Naive B cell (primary cell): ENCODE results near the gene BECN2. TPM values are rescaled to one million over a fixed set of nuclear protein-coding genes. Genes with fewer than 3 reads are reported as not detected.
"Not testable (repeated sequence)": the region's sequence is repeated elsewhere in the genome, so short reads cannot be mapped to it uniquely, and the experiment has no call there.

Source experiments
- ATAC-seq, 2 donors: fragments of 150-1000 bp; cut with Tn5 transposase; 2 replicates each; pipeline ENCODE4 v1.10.0; 2021; ENCODE audit warnings: low read depth in 2 of 2, mild to moderate bottlenecking in 2 of 2, moderate library complexity in 2 of 2
- DNase-seq: peaks from one replicate; pipeline ENCODE4 v3.0.0; 2022
- H3K27ac Mint-ChIP-seq, 6 donors: one replicate each; pipeline ENCODE4 v1.8.0; 2020 to 2022; ENCODE audit warnings: mild to moderate bottlenecking in 6 of 6, mixed read lengths in 6 of 6, moderate library complexity in 5 of 6, inconsistent platforms in 2 of 6
- H3K27me3 Mint-ChIP-seq, 3 donors: one replicate each; pipeline ENCODE4 v1.8.0; 2021 to 2022; ENCODE audit warnings: mixed read lengths in 3 of 3, mild to moderate bottlenecking in 1 of 3
- H3K36me3 Mint-ChIP-seq, 2 donors: one replicate each; pipeline ENCODE4 v1.8.0; 2020 to 2022; ENCODE audit warnings: mixed read lengths in 2 of 2, inconsistent platforms in 1 of 2, mild to moderate bottlenecking in 1 of 2
- H3K4me1 Mint-ChIP-seq, 3 donors: one replicate each; pipeline ENCODE4 v1.8.0; 2020 to 2022; ENCODE audit warnings: mixed read lengths in 3 of 3, inconsistent platforms in 1 of 3, mild to moderate bottlenecking in 1 of 3, moderate library complexity in 1 of 3
- H3K4me3 Mint-ChIP-seq, 8 donors: one replicate each; pipeline ENCODE4 v1.8.0; 2020 to 2022; ENCODE audit warnings: mild to moderate bottlenecking in 8 of 8, mixed read lengths in 8 of 8, moderate library complexity in 8 of 8, inconsistent platforms in 2 of 8
- H3K9me3 Mint-ChIP-seq, 7 donors: one replicate each; pipeline ENCODE4 v1.8.0; 2020 to 2022; ENCODE audit warnings: mixed read lengths in 7 of 7, mild to moderate bottlenecking in 5 of 7, inconsistent platforms in 2 of 7, moderate library complexity in 1 of 7
- polyA plus RNA-seq, 6 donors: library from polyadenylated mRNA; unstranded; fragments of 300-500 nt; fragmentation: Illumina TruSeq; gene quantifications; one replicate each; pipeline ENCODE4 v1.2.3, GENCODE V29; 2021; ENCODE audit warnings: low read depth in 6 of 6

BECN2 gene
- polyA plus RNA-seq, 6 donors from 2014 or later: not detected

DNA sequence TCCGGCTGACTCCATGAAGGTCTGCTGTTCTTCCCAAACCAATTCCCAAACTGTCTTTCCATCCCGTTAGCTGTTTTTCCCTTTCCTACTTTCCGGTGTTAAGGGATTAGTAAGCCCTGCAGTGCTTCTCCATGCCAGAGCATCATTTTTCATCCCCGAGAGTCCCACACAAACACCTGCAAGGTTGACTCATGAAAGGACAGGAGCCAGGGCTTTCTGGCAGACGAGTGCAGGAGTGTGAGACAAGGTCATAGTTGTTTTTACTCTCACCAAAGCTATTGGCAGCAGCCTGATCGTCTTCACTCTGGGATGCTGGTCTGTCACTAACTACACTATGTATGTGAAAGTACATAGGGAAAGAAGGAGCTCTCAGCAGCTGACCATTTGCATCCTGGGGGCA is 10.2 kb upstream of the BECN2 start:
- Mint-ChIP-seq H3K27ac (peak overlapping the region in 1 of 6 donors; percentile 76), H3K36me3 (no peaks in the 10 kb centered on the region), H3K9me3 (no peaks in the 10 kb centered on the region), H3K4me1 (no peaks in the 10 kb centered on the region), H3K27me3 (peaks cover 0 to 13% (median 0%) of the 10 kb centered on the region in 3 donors), H3K4me3 (peak overlapping the region in 1 of 8 donors; percentile 30)
- DNase-seq (no peak), ATAC-seq (no peak)

- Mint-ChIP-seq H3K4me3 (no peak overlapping the region), H3K9me3 (no peaks in the 10 kb centered on the region), H3K36me3 (no peaks in the 10 kb centered on the region), H3K27ac (no peak overlapping the region), H3K4me1 (no peaks in the 10 kb centered on the region), H3K27me3 (peaks cover 0 to 18% (median 6%) of the 10 kb centered on the region in 3 donors)
- DNase-seq (no peak), ATAC-seq (no peak)
These were observed 7.2 kb upstream of the BECN2 start for GRCh38 chr1:241950390-241950789.

DNA sequence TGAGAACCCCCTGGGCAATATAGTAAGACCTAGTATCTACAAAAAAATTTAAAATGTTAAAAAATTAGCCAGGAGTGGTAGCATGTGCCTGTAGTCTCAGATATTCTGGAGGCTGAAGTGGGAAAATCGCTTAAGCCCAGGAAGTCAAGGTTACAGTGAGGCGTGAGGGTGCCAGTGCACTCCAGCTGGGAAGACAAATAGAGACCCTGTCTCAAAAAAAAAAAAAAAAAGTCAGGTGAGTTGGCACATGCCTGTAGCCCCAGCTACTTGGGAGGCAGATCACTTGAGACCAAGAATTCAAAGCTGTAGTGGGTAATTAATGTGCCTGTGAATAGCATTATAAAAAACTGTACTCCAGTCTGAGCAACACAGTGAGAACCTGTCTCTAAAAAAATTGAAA is 4.6 kb downstream of the BECN2 start:
- Mint-ChIP-seq H3K9me3 (no peaks in the 10 kb centered on the region), H3K4me1 (no peaks in the 10 kb centered on the region), H3K27me3 (no peaks in the 10 kb centered on the region), H3K27ac (no peak overlapping the region), H3K36me3 (no peaks in the 10 kb centered on the region), H3K4me3 (no peak overlapping the region)
- DNase-seq (no peak), ATAC-seq (no peak)

- Mint-ChIP-seq H3K27ac (no peak overlapping the region), H3K9me3 (no peaks in the 10 kb centered on the region), H3K4me3 (no peak overlapping the region), H3K4me1 (no peaks in the 10 kb centered on the region), H3K27me3 (no peaks in the 10 kb centered on the region), H3K36me3 (no peaks in the 10 kb centered on the region)
- DNase-seq: no peak
- no peak for ATAC-seq
These were observed 6.2 kb downstream of the BECN2 start for GRCh38 chr1:241963722-241964121.

DNA sequence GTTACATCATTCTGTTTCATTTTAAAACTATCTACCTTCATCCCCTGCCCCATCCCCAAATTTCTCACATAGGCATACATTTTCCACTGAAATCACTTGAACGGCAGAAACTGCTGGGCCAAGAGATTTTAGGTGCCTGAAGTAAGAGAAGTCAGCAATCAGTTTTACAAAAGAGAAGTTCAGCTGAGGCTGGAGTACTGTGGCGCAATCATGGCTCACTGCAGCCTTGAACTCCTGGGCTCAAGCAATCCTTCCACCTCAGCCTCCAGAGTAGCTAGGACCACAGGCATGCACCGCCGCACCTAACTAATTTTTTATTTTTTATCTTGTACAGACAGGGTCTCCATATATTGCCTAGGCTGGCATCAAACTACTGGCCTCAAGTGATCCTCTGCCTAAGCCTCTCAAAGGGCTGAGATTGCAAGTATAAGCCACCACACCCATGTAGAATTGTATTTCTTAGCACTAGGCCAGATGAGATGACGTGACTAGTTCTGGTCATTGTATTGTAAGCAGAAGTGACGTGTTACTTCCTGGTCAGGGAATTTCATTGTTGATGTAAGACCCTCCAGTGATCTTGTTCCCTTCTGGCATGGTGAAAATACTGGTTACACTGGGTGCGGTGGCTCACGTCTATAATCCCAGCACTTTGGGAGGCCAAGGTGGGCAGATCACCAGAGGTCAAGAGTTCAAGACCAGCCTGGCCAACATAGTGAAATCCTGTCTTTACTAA is 7.1 kb downstream of the BECN2 start:
- no peaks in the 10 kb centered on the region for H3K36me3 Mint-ChIP-seq
- H3K4me1 Mint-ChIP-seq: no peaks in the 10 kb centered on the region
- no peak overlapping the region for H3K27ac Mint-ChIP-seq
- H3K4me3 Mint-ChIP-seq: no peak overlapping the region
- no peaks in the 10 kb centered on the region for H3K9me3 Mint-ChIP-seq
- H3K27me3 Mint-ChIP-seq: peaks cover 0 to 3% (median 0%) of the 10 kb centered on the region in 3 donors
- ATAC-seq: no peak
- DNase-seq: no peak

DNA sequence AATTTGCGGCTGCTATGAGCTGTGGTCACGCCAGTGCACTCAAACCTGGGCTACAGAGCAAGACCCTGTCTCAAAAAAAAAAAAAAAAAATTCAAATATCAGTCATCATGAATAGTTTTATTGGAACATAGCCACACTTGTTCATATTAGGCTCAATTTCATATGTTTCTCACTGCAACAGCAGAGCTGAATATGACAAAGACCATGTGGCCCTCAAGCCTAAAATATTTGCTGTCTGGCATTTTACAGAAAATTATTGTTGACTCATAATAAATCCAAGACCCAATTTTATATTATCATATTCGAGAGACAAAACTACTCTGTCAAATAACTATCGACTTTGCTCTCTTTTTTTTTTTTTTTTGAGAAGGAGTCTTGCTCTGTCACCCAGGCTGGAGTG is 11.0 kb downstream of the BECN2 start:
- no peak overlapping the region for H3K4me3 Mint-ChIP-seq
- H3K4me1 Mint-ChIP-seq: no peaks in the 10 kb centered on the region
- peaks cover 0 to 7% (median 5%) of the 10 kb centered on the region in 3 donors for H3K27me3 Mint-ChIP-seq
- DNase-seq: no peak
- H3K27ac Mint-ChIP-seq: no peak overlapping the region
- no peak for ATAC-seq
- no peaks in the 10 kb centered on the region for H3K36me3 Mint-ChIP-seq
- no peaks in the 10 kb centered on the region for H3K9me3 Mint-ChIP-seq

DNA sequence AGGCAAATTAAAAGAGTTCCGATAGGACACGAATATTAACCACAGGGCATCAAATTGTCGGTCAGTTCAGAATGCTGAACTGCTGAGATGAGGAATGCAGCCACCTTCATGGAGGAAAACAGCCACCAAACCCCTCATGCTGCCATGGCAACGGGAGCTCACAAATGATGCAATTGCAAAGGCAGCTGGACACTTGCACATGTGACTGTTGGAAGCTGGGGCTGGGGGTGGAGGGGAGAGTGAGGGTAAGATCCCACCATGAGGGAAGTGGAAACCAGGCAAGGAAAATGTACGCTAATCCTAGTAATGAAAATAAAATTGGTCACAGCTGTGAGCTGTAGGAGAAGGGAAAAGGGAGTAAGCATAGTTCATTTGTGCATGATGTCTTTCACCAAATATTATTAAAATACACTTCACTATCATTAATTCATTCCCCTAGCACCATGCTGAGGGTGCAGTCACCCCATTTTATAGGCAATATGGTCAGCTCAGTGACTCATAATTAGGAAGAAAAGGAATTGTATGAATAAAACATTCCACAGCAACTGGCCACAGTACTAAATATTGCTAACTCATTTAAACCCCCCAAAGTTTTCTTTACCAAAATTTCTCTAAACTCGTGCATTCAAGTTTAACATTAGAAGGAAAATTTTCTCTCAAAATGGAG is 15.3 kb downstream of the BECN2 start:
- H3K27ac Mint-ChIP-seq: no peak overlapping the region
- H3K4me3 Mint-ChIP-seq: no peak overlapping the region

GRCh38 chr1:241976229-241976628 is 18.7 kb downstream of the BECN2 start:
- Mint-ChIP-seq H3K36me3 (no peaks in the 10 kb centered on the region), H3K27me3 (peaks cover 0 to 7% (median 6%) of the 10 kb centered on the region in 3 donors), H3K27ac (no peak overlapping the region), H3K4me1 (no peaks in the 10 kb centered on the region), H3K9me3 (no peaks in the 10 kb centered on the region), H3K4me3 (no peak overlapping the region)
- no peak for DNase-seq
- no peak for ATAC-seq

More for the DNA sequence above, 15.3 kb downstream of the BECN2 start:
- no peak for DNase-seq
- no peaks in the 10 kb centered on the region for H3K4me1 Mint-ChIP-seq
- no peak for ATAC-seq
- H3K9me3 Mint-ChIP-seq: no peaks in the 10 kb centered on the region
- peaks cover under 1 to 9% (median 7%) of the 10 kb centered on the region in 3 donors for H3K27me3 Mint-ChIP-seq
- H3K36me3 Mint-ChIP-seq: no peaks in the 10 kb centered on the region

- Mint-ChIP-seq H3K9me3 (no peaks in the 10 kb centered on the region), H3K4me1 (peaks cover 0 to 4% (median 0%) of the 10 kb centered on the region in 3 donors), H3K4me3 (no peak overlapping the region), H3K36me3 (no peaks in the 10 kb centered on the region), H3K27me3 (peaks cover 0 to 9% (median 6%) of the 10 kb centered on the region in 3 donors), H3K27ac (peak overlapping the region in 1 of 6 donors; percentile 56)
- ATAC-seq: no peak
- DNase-seq: no peak
These were observed 21.5 kb downstream of the BECN2 start for GRCh38 chr1:241979071-241979470.

- H3K36me3 Mint-ChIP-seq: no peaks in the 10 kb centered on the region
- DNase-seq (no peak), ATAC-seq (no peak)
- H3K27ac Mint-ChIP-seq: no peak overlapping the region
- no peaks in the 10 kb centered on the region for H3K9me3 Mint-ChIP-seq
- H3K4me1 Mint-ChIP-seq: peaks cover 0 to 4% (median 0%) of the 10 kb centered on the region in 3 donors
- H3K27me3 Mint-ChIP-seq: peaks cover 0 to 8% (median 6%) of the 10 kb centered on the region in 3 donors
- H3K4me3 Mint-ChIP-seq: no peak overlapping the region
These were observed 22.4 kb downstream of the BECN2 start for GRCh38 chr1:241979926-241980325.

DNA sequence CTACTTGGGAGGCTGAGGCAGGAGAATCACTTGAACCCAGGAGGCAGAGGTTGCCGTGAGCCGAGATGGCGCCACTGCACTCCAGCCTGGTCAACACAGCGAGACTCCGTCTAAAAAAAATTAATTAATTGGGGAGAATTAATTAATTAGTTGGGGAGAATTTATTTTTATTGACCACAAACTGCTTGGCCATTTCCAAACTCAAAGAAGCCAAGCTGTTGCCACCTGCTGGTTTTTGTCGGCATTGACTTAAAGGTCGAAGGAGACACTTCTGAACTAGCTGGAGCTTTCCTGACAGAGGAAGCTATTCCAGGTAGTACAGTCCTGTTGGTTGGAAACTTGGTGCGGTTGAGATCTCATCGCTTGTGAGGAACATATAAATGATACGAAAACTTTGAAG is 28.2 kb downstream of the BECN2 start:
- no peak overlapping the region for H3K27ac Mint-ChIP-seq
- H3K4me1 Mint-ChIP-seq: peaks cover 0 to 4% (median 0%) of the 10 kb centered on the region in 3 donors
- peaks cover 0 to 11% (median 8%) of the 10 kb centered on the region in 3 donors for H3K27me3 Mint-ChIP-seq
- ATAC-seq (no peak), DNase-seq (no peak)
- no peaks in the 10 kb centered on the region for H3K9me3 Mint-ChIP-seq
- H3K36me3 Mint-ChIP-seq: no peaks in the 10 kb centered on the region
- H3K4me3 Mint-ChIP-seq: no peak overlapping the region

GRCh38 chr1:241988389-241988930 is 30.9 kb downstream of the BECN2 start:
- Mint-ChIP-seq H3K27me3 (peaks cover 0 to 20% (median 16%) of the 10 kb centered on the region in 3 donors), H3K27ac (peak overlapping the region in 1 of 6 donors; percentile 60)
- not testable (repeated sequence) for H3K4me3 Mint-ChIP-seq, H3K4me1 Mint-ChIP-seq, DNase-seq, H3K36me3 Mint-ChIP-seq, H3K9me3 Mint-ChIP-seq, ATAC-seq

DNA sequence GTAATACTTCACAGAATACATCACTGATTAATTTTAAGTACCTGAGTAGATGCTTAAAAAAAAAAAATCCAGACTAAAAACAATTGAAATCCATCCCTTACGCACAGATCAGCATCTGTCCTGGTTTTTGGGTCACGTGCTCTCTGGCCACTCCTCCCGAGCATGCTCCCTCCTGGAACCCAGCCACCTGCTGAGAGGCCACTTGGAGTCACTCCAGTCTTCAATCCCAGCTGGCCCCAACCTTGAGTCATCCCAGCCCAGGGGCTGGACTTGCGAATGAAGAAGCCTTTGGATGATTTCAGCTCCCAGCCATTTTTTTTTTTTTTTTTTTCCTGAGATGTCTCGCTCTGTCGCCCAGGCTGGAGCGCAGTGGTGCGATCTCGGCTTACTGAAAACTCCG is 32.5 kb downstream of the BECN2 start:
- DNase-seq: no peak
- Mint-ChIP-seq H3K27ac (no peak overlapping the region), H3K27me3 (peaks cover 0 to 19% (median 16%) of the 10 kb centered on the region in 3 donors), H3K36me3 (no peaks in the 10 kb centered on the region), H3K4me1 (no peaks in the 10 kb centered on the region), H3K9me3 (no peaks in the 10 kb centered on the region), H3K4me3 (no peak overlapping the region)
- no peak for ATAC-seq

DNA sequence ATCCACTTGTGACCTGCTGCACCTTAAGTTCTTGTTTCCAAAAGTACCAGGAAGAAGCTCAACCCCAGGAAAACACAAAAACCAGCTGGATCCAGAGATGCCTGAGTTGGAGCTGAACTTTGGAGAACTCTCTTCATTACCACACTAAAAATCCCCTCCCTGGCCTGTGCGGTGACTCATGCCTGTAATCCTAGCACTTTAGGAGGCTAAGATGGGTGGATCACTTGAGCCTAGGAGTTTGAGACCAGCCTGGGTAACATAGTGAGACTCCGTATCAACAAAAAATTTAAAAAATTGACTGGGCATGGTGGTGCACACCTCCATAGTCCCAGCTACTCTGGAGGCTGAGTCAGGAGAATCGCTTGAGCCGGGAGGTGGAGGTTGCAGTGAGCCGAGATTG is 35.2 kb downstream of the BECN2 start:
- Mint-ChIP-seq H3K4me3 (no peak overlapping the region), H3K9me3 (no peaks in the 10 kb centered on the region), H3K4me1 (no peaks in the 10 kb centered on the region), H3K27ac (peak overlapping the region in 1 of 6 donors; percentile 42), H3K36me3 (no peaks in the 10 kb centered on the region), H3K27me3 (peaks cover 0 to 29% (median 16%) of the 10 kb centered on the region in 3 donors)
- ATAC-seq (no peak), DNase-seq (no peak)
